Smooth muscle cell of the coronary artery (primary cell): ENCODE results near the gene ANKRD30B. TPM values are rescaled to one million over a fixed set of nuclear protein-coding genes. Genes with fewer than 3 reads are reported as not detected.

Source experiments
- total RNA-seq: library from RNA; depleted of rRNA; stranded (reverse); fragments of >200 nt; gene quantifications from 2 replicates; pipeline ENCODE4 v1.2.3, GENCODE V29; 2014; ENCODE audit warnings: low replicate concordance

ANKRD30B gene
- total RNA-seq, result 0.15 and 0.23 TPM in 2 replicates

DNA sequence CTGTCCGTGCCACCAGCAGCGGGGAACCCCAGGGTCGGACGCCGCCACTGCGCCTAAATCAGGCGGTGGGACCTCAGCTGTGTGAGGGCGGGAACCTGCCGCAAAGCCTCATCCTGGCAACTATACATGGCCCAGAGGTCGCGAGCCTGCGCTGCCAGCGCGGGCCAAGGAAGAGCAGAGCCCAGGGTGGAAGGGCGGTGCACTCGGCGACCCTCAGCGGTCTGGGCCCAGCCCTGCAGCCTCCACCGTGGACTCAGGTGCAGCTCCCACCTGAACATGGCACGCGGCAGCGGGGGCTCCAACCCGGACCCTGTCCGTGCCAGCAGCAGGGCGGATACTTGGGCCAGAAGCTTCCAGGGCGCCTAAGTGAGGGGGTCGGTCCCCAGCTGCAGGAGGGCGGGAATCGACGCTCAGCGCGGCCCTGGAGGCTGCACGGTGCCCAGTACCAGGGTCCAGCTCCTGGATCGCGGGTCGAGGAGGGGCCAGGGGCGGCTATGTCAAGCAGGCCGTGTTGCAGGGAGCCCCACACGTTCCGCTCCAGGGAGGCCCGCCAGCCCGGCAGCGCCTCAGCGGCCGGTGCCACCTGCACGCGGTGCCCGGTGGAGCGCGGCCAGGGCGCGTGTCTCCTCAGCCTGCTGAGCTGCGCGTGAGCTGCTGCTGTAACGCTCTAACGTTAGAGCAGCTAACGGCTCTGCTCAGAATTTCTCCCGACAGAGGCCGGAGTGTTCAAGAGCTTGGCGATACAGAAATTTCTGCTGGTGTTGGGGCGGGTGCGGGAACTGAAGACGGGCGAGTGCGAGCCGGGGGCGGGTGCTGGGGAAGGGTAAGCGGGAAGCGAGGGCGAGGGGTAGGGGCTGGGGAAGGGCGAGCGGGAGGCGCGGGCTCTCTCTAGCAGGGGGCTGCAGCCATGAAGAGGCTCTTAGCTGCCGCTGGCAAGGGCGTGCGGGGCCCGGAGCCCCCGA lies at the start of gene ANKRD30B:
TSS of gene ANKRD30B (plus strand) at position 660 of the 962 bp plus-strand sequence. CDS start at position 908, 248 bp downstream.

Other genes with a start within 250 kb of the ANKRD30B start
- 0.12 TPM in 1 of 2 replicates, not detected in the other for gene POTEC, start 204.6 kb upstream of the ANKRD30B start, total RNA-seq